Heart left ventricle (tissue), 16 donors: Measurements from ENCODE around the gene DNAH12. TPM values are rescaled to one million over a fixed set of nuclear protein-coding genes. Genes with fewer than 3 reads are reported as not detected.

Experiments
- ATAC-seq, 4 donors: fragments of 200-7000 bp; cut with Tn5 transposase; one replicate each; pipeline ENCODE4 v1.9.1; 2020 to 2022; ENCODE audit warnings: moderate library complexity in 4 of 4, mild to moderate bottlenecking in 3 of 4, moderate number of reproducible peaks in 1 of 4
- DNase-seq, 5 donors: peaks; one replicate each; pipeline ENCODE4 v3.0.0-alpha.2; 2020
- H3K27ac ChIP-seq, 12 donors: fragments of 200-600 bp; sonication (generic) in 4 of 12; one replicate each; pipeline versions ENCODE4 v1.5.0 to v1.8.0; 2016 to 2022; ENCODE audit warnings: mild to moderate bottlenecking in 2 of 12
- H3K27me3 ChIP-seq, 9 donors: fragments of 200-600 bp; sonication (generic) in 2 of 9; one replicate each; pipeline versions ENCODE4 v1.5.1 to v1.8.0; 2016 to 2022; ENCODE audit warnings: mild to moderate bottlenecking in 3 of 9
- H3K36me3 ChIP-seq, 9 donors: fragments of 200-600 bp; sonication (generic) in 2 of 9; one replicate each; pipeline versions ENCODE4 v1.5.0 to v1.8.0; 2018 to 2022; ENCODE audit warnings: mild to moderate bottlenecking in 2 of 9
- H3K4me1 ChIP-seq, 12 donors: fragments of 200-600 bp; sonication (generic) in 4 of 12; one replicate each; pipeline versions ENCODE4 v1.5.0 to v1.8.0; 2016 to 2022; ENCODE audit warnings: mild to moderate bottlenecking in 3 of 12
- H3K4me3 ChIP-seq, 12 donors: fragments of 200-600 bp; sonication (generic) in 4 of 12; one replicate each; pipeline versions ENCODE4 v1.5.0 to v1.8.0; 2017 to 2022; ENCODE audit warnings: mild to moderate bottlenecking in 9 of 12, moderate library complexity in 4 of 12
- H3K9me3 ChIP-seq, 12 donors: fragments of 200-600 bp; sonication (generic) in 4 of 12; one replicate each; pipeline versions ENCODE4 v1.5.0 to v1.8.0; 2016 to 2022; ENCODE audit warnings: mild to moderate bottlenecking in 1 of 12
- CTCF ChIP-seq, 12 donors: fragments of 200-600 bp; sonication (generic) in 4 of 12; IDR thresholded peaks; one replicate each; pipeline versions ENCODE4 v1.5.0 to v1.8.0; 2018 to 2022; ENCODE audit warnings: antibody characterized with exemption in 12 of 12, mild to moderate bottlenecking in 5 of 12
- POLR2A ChIP-seq, 2 donors: fragments of 450-650 bp; IDR thresholded peaks; one replicate each; pipeline ENCODE4 v1.6.1; 2017; ENCODE audit warnings: antibody characterized with exemption in 2 of 2, mild to moderate bottlenecking in 2 of 2, moderate library complexity in 2 of 2
- WGBS, 4 donors: extraction: QIAGEN DNeasy Blood & Tissue Kit in 2 of 4; methylation state at CpG; one replicate each; pipeline versions ENCODE4 v1.1.5 to v1.1.7; 2013 to 2018; 5-methylcytosine and 5-hydroxymethylcytosine counted together
- intact Hi-C, 10 donors: fragments of 100-400 bp; cut with DNase I; formaldehyde crosslinking; loops; one replicate each; pipeline versions ENCODE4 v1.11.1 to v1.14.2; 2022
- polyA plus RNA-seq, 2 donors: library from polyadenylated mRNA; stranded (reverse); fragments of 200-250 nt; gene quantifications; one replicate each; pipeline ENCODE4 v1.2.3, GENCODE V29; 2013
- total RNA-seq, 9 donors: library from RNA; depleted of rRNA in 2 of 9; stranded (reverse); fragments of >200 nt in 2 of 9; fragmentation: NEBNext Ultra II Directional in 3 of 9; extraction: Animal tissue kit (Norgen Biotek cat#: 25700) in 3 of 9; gene quantifications; one replicate each; pipeline versions ENCODE4 v1.1.0 to v1.2.4, GENCODE V29; 2016 to 2023
- donor health status: ischemic (EF 13 %, LVEDD 7.1; RV severe dilation, severe dysfunction).
- donor health status: healthy with polysubstance abuse.
- donor health status: DM: no; HTN: yes; CAD: no.
- donor health status: DM: no; HTN: no; CAD: no.
- donor health status: ischemic (EF 25% LVEDD 6.9; RV normal size, moderate dysfunction).
- donor health status: ischemic (EF 25% LVEDD 5.7; RV mildly dilated, moderate dysfunction).
- donor health status: healthy.
- donor health status: DM: yes; HTN: yes; CAD: no.
- donor health status: ischemic (EF 35%, LVEDD 5.7; RV mildly dilated, moderate dysfunction).
- donor health status: nonischemic (EF 11% LVEDD 7.7; RV severe dilation, severe dysfunction).
- donor health status: DM: yes; HTN: yes; CAD: no.
- donor health status: PGD.
- donor health status: ischemic (EF 29% LVEDD 5.4; RV normal size, mild dysfunction).
- donor health status: nonischemic (EF 23%, LVEDD 6.1; RV moderate dilation, normal function).

The DNAH12 gene
- total and polyA plus RNA-seq, 11 donors: 0.04 to 0.42 (median 0.26) TPM; not detected in 7

DNA sequence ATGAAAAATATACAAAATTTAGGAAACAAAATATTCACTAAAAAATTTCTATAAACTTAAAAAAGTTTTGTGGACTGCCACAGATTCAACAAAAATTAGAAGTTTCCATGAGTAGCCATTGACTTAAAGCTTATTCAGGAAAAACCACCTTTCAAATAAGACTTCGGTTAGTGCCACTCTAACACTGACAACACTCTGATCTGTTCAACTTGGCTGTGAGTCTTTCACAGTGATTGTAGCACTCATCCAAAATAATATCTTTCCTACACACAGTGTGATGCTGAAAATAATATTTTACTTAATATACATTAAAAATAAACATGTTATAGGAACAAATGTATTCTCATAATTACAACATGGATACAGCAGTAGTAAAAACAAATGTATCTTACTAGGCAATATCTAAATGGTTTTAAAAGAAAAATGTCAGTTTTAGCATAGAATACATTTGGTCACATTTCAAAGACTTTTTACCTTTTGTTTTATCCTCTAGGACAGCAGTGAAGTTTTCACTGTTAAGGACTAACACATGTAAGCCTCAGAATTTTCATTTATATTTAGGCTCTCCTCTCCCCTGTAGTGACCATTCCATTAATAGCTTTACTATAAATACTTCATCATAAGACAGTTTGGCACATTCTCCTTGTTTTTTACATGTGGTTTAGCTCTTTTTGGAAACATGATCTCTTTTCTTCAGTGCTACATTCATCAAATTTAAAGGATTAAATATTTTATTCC is 251.8 kb downstream of the DNAH12 start, which contains the start of gene ASB14:
TSS of gene ASB14 (minus strand) at position 527 of the 738 bp plus-strand sequence. CDS start 652 bp downstream, outside the sequence.
- TF ChIP-seq POLR2A (IDR thresholded peaks at IDR 0.05): no peak
- TF ChIP-seq CTCF (IDR thresholded peaks at IDR 0.05): no peak
- peak within 1 kb of the TSS in 9 of 12 donors; percentile 2 to 74 (median 56) for H3K27ac ChIP-seq
- no peaks in the 10 kb centered on the region for H3K9me3 ChIP-seq
- intact Hi-C loops: no loop called here
- H3K4me3 ChIP-seq: peak within 1 kb of the TSS in 9 of 12 donors; percentile 17 to 52 (median 36)
- DNase-seq (no peak), ATAC-seq (peak; percentile 33 to 82 (median 63))
- no peaks in the 10 kb centered on the region for H3K27me3 ChIP-seq
- H3K4me1 ChIP-seq: peaks cover 0 to 16% (median 0%) of the 10 kb centered on the region in 12 donors
- 52 to 56% (median 55%) methylated on average over 1 of the region's 1 CpG for WGBS, 4 donors
- peaks cover 0 to 11% (median 0%) of the 10 kb centered on the region in 9 donors for H3K36me3 ChIP-seq

GRCh38 chr3:57288403-57288802 is 255.7 kb downstream of the DNAH12 start:
- DNase-seq (no peak), ATAC-seq (no peak)
- Histone ChIP-seq H3K27me3 (no peaks in the 10 kb centered on the region), H3K9me3 (no peaks in the 10 kb centered on the region), H3K36me3 (peaks cover 0 to 27% (median 0%) of the 10 kb centered on the region in 9 donors), H3K4me3 (no peak overlapping the region), H3K27ac (no peak overlapping the region), H3K4me1 (peaks cover 0 to 11% (median 0%) of the 10 kb centered on the region in 12 donors)
- intact Hi-C loops: no loop called here
- WGBS, 4 donors: 86 to 92% (median 90%) methylated on average over 9 of the region's 9 CpGs
- no peak for TF ChIP-seq CTCF (IDR thresholded peaks at IDR 0.05)

GRCh38 chr3:57287205-57287604 is 256.9 kb downstream of the DNAH12 start:
- WGBS, 4 donors: 59 to 71% (median 64%) methylated on average over 2 of the region's 2 CpGs
- no peak for TF ChIP-seq CTCF (IDR thresholded peaks at IDR 0.05)
- no peak for TF ChIP-seq POLR2A (IDR thresholded peaks at IDR 0.05)
- Histone ChIP-seq H3K4me3 (no peak overlapping the region), H3K27ac (no peak overlapping the region), H3K36me3 (peaks cover 0 to 28% (median 0%) of the 10 kb centered on the region in 9 donors), H3K27me3 (no peaks in the 10 kb centered on the region), H3K9me3 (no peaks in the 10 kb centered on the region), H3K4me1 (peaks cover 0 to 7% (median 0%) of the 10 kb centered on the region in 12 donors)
- DNase-seq: no peak
- intact Hi-C loops: no loop called here
- no peak for ATAC-seq

DNA sequence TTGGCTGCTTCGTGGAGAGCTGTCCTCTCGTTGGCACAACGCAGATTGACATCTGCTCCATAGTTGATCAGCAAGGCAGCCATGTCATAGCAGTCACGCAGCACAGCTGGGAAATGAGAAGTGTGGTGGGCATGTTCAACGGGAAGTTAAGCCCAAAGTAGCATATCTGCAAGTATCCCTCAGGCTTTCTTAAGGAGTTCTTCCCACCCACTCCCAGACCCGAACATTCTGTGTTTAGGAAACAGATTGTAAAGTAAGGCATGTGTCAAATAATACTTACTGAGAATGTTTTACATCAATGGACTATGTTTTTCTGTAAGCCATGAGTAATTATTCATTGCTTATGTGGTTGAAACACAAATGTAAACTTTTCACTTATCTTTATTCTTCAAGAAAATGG is 260.8 kb downstream of the DNAH12 start:
- intact Hi-C loops: no loop called here
- Histone ChIP-seq H3K4me1 (no peaks in the 10 kb centered on the region), H3K36me3 (peaks cover 0 to 37% (median 5%) of the 10 kb centered on the region in 9 donors), H3K4me3 (no peak overlapping the region), H3K9me3 (peaks cover 0 to 8% (median 0%) of the 10 kb centered on the region in 12 donors), H3K27me3 (no peaks in the 10 kb centered on the region), H3K27ac (no peak overlapping the region)
- ATAC-seq: no peak
- no peak for TF ChIP-seq CTCF (IDR thresholded peaks at IDR 0.05)
- WGBS, 4 donors: 75 to 80% (median 77%) methylated on average over 6 of the region's 6 CpGs
- DNase-seq: no peak
